ENCODE data around the gene QRFP. TPM values are rescaled to one million over a fixed set of nuclear protein-coding genes. Genes with fewer than 3 reads are reported as not detected.
A peak's percentile ranks its signal among the peaks of the same experiment; 100 is the strongest.

QRFP gene
- total and polyA plus RNA-seq, 8 donors: not detected

- peaks cover 0 to 3% (median 0%) of the 10 kb centered on the region in 4 donors for H3K27me3 ChIP-seq
- H3K36me3 ChIP-seq: no peaks in the 10 kb centered on the region
- FAIRE-seq (no peak), DNase-seq (peak in 1 of 6 donors; percentile 30), ATAC-seq (no peak)
- WGBS, 2 donors: 55 to 60% methylated on average over 17 of the region's 17 CpGs
- no peaks in the 10 kb centered on the region for H3K4me1 ChIP-seq
- intact Hi-C loops (cut with DNase I): no loop called here
- H3K27ac ChIP-seq: no peak overlapping the region
- TF ChIP-seq CTCF (IDR thresholded peaks at IDR 0.05): no peak
- no peaks in the 10 kb centered on the region for H3K9me3 ChIP-seq
- no peak overlapping the region for H3K4me3 ChIP-seq
These were observed 4.3 kb upstream of the QRFP start for GRCh38 chr9:130900701-130901497.

- H3K27ac ChIP-seq: no peak overlapping the region
- no peaks in the 10 kb centered on the region for H3K4me1 ChIP-seq
- no peak for TF ChIP-seq CTCF (IDR thresholded peaks at IDR 0.05)
- intact Hi-C loops (cut with DNase I): no loop called here
- DNase-seq (peak in 1 of 6 donors; percentile 57), FAIRE-seq (no peak), ATAC-seq (peak in 1 of 4 donors; percentile 76)
- peaks cover 0 to 3% (median 0%) of the 10 kb centered on the region in 4 donors for H3K27me3 ChIP-seq
- no peaks in the 10 kb centered on the region for H3K9me3 ChIP-seq
- WGBS, 2 donors: 35 to 37% methylated on average over 25 of the region's 25 CpGs
- H3K4me3 ChIP-seq: no peak overlapping the region
- no peaks in the 10 kb centered on the region for H3K36me3 ChIP-seq
These were observed 2.6 kb upstream of the QRFP start for GRCh38 chr9:130899051-130899748.

GRCh38 chr9:130898552-130898852 lies 1.9 kb upstream of the QRFP start:
- 15 to 16% methylated on average over 4 of the region's 4 CpGs for WGBS, 2 donors
- H3K9me3 ChIP-seq: no peaks in the 10 kb centered on the region
- H3K4me1 ChIP-seq: no peaks in the 10 kb centered on the region
- FAIRE-seq (no peak), DNase-seq (peak in 2 of 6 donors; percentile 31 to 44), ATAC-seq (peak in 2 of 4 donors; percentile 17 to 76)
- H3K4me3 ChIP-seq: no peak overlapping the region
- peaks cover 0 to 3% (median 0%) of the 10 kb centered on the region in 4 donors for H3K27me3 ChIP-seq
- intact Hi-C loops (cut with DNase I): no loop called here
- no peak for TF ChIP-seq CTCF (IDR thresholded peaks at IDR 0.05)
- H3K36me3 ChIP-seq: no peaks in the 10 kb centered on the region
- H3K27ac ChIP-seq: no peak overlapping the region

GRCh38 chr9:130897848-130898551 lies 1.4 kb upstream of the QRFP start:
- Histone ChIP-seq H3K4me3 (no peak overlapping the region), H3K4me1 (no peaks in the 10 kb centered on the region), H3K27ac (no peak overlapping the region), H3K36me3 (no peaks in the 10 kb centered on the region), H3K27me3 (peaks cover 0 to 3% (median 0%) of the 10 kb centered on the region in 4 donors), H3K9me3 (no peaks in the 10 kb centered on the region)
- peak in 1 of 4 donors; percentile 10 for ATAC-seq
- no peak for TF ChIP-seq CTCF (IDR thresholded peaks at IDR 0.05)
- intact Hi-C loops (cut with DNase I): no loop called here
- FAIRE-seq: no peak
- 50 to 58% methylated on average over 29 of the region's 29 CpGs for WGBS, 2 donors
- DNase-seq: peak in 1 of 6 donors; percentile 70
